SJCRH30 (cell line): Measurements from ENCODE around the gene GNAL. TPM values are rescaled to one million over a fixed set of nuclear protein-coding genes. Genes with fewer than 3 reads are reported as not detected.

Experiments
- total RNA-seq: library from RNA; depleted of rRNA; stranded (reverse); fragments of >200 nt; shearing (Covaris generic); gene quantifications from 2 replicates; pipeline ENCODE4 v1.2.3, GENCODE V29; 2014; rRNA removed

The GNAL gene
- total RNA-seq, 1 experiment from 2014 or later, result 2.6 TPM

Other genes starting within 250 kb of the GNAL start
- not detected in 2 replicates for gene SLC35G4, start 79.7 kb upstream of the GNAL start, total RNA-seq
- 18.1 and 19.5 TPM in 2 replicates for gene CHMP1B, start 162.1 kb downstream of the GNAL start, total RNA-seq
- 13.7 and 14.7 TPM in 2 replicates for gene MPPE1, start 219.1 kb downstream of the GNAL start, total RNA-seq